CD4-positive, alpha-beta T cell (primary cell): ENCODE data around the gene PLEK. TPM values are rescaled to one million over a fixed set of nuclear protein-coding genes. Genes with fewer than 3 reads are reported as not detected.

Source experiments
- ATAC-seq: fragments of 200-7000 bp; cut with Tn5 transposase; one replicate; pipeline ENCODE4 v1.10.0; 2022; ENCODE audit warnings: mild to moderate bottlenecking; ENCODE audit not compliant: poor library complexity
- CTCF ChIA-PET: fragments of 350-600 bp; sonication (Branson Sonifier 250); formaldehyde crosslinking; loops from one replicate; lab custom pipeline; 2021; ENCODE audit warnings: antibody characterized with exemption, inconsistent platforms; lab: Charles Lee
- POLR2A ChIA-PET: fragments of 350-600 bp; sonication (Branson Sonifier 250); formaldehyde crosslinking; loops from one replicate; lab custom pipeline; 2021; ENCODE audit warnings: antibody characterized with exemption, inconsistent platforms; lab: Charles Lee
- DNase-seq, 14 experiments: peaks; one replicate each; pipeline ENCODE4 v3.0.0-alpha.2; 2013 to 2020; ENCODE audit warnings: mixed read lengths in 2 of 14
- H3K27ac ChIP-seq, 2 donors: one replicate each; pipeline versions ENCODE4 v1.5.1 to v1.7.0; 2013; ENCODE audit warnings: low read length in 2 of 2, low read depth in 1 of 2, mild to moderate bottlenecking in 1 of 2
- H3K27me3 ChIP-seq, 2 experiments: 1 replicate in 1 of 2; 2 replicates in 1 of 2; pipeline versions ENCODE4 v1.6.1 to v1.7.0; 2013; ENCODE audit warnings: low read length in 2 of 2, control low read depth in 1 of 2, mild to moderate bottlenecking in 1 of 2, moderate library complexity in 1 of 2; ENCODE audit not compliant: insufficient read depth in 2 of 2, control insufficient read depth in 1 of 2
- H3K36me3 ChIP-seq: one replicate; pipeline ENCODE4 v1.6.1; 2013; ENCODE audit warnings: low read length, control low read depth; ENCODE audit not compliant: insufficient read depth
- H3K4me1 ChIP-seq: one replicate; pipeline ENCODE4 v1.6.1; 2013; ENCODE audit warnings: low read length, control low read depth; ENCODE audit not compliant: insufficient read depth
- H3K4me3 ChIP-seq: one replicate; pipeline ENCODE4 v1.5.1; 2013; ENCODE audit warnings: mild to moderate bottlenecking, low read length, moderate library complexity
- H3K9me3 ChIP-seq, 2 experiments: 1 replicate in 1 of 2; 2 replicates in 1 of 2; pipeline versions ENCODE4 v1.6.1 to v1.7.0; 2013; ENCODE audit warnings: low read length in 2 of 2, mild to moderate bottlenecking in 2 of 2, control low read depth in 1 of 2, moderate library complexity in 1 of 2; ENCODE audit not compliant: control insufficient read depth in 1 of 2, insufficient read depth in 1 of 2
- H3K27ac Mint-ChIP-seq: one replicate; pipeline ENCODE4 v1.8.0; 2020; ENCODE audit warnings: mixed read lengths
- H3K27me3 Mint-ChIP-seq: one replicate; pipeline ENCODE4 v1.8.0; 2021; ENCODE audit warnings: mixed read lengths
- H3K36me3 Mint-ChIP-seq: one replicate; pipeline ENCODE4 v1.8.0; 2021; ENCODE audit warnings: low read depth, mixed read lengths
- H3K4me1 Mint-ChIP-seq: one replicate; pipeline ENCODE4 v1.8.0; 2021; ENCODE audit warnings: low read depth, mixed read lengths
- H3K4me3 Mint-ChIP-seq: one replicate; pipeline ENCODE4 v1.8.0; 2020; ENCODE audit warnings: mild to moderate bottlenecking, mixed read lengths
- H3K9me3 Mint-ChIP-seq: one replicate; pipeline ENCODE4 v1.8.0; 2020; ENCODE audit warnings: mixed read lengths
- CTCF ChIP-seq: fragments of 200-600 bp; IDR thresholded peaks from one replicate; pipeline ENCODE4 v1.8.0; 2022; ENCODE audit warnings: antibody characterized with exemption, mild to moderate bottlenecking
- intact Hi-C, 2 experiments: fragments of 100-400 bp; cut with DNase I in 1 of 2; cut with micrococcal nuclease in 1 of 2; formaldehyde crosslinking; loops; one replicate each; pipeline versions ENCODE4 v1.15.1 to v1.9.0; 2023 to 2025; cut with DNase I, micrococcal nuclease
- total RNA-seq, 174 experiments: library from RNA in 2 of 174; stranded (reverse) in 2 of 174; gene quantifications; one replicate each; pipeline ENCODE4 v1.2.3 and lab custom pipeline; 2021 to 2026

The PLEK gene
- total RNA-seq, 2 experiments from 2014 or later, result 5.3 to 6.3 TPM

- Histone ChIP-seq H3K36me3 (no peaks in the 10 kb centered on the region), H3K27ac (no peak overlapping the region), H3K27me3 (peaks cover 0 to 11% of the 10 kb centered on the region in 2 experiments), H3K4me1 (no peaks in the 10 kb centered on the region), H3K9me3 (no peaks in the 10 kb centered on the region), H3K4me3 (no peak overlapping the region)
- POLR2A ChIA-PET, result no interaction called here
- no peak for DNase-seq
- Mint-ChIP-seq H3K4me1 (no peaks in the 10 kb centered on the region), H3K9me3 (no peaks in the 10 kb centered on the region), H3K36me3 (no peaks in the 10 kb centered on the region), H3K27ac (no peak overlapping the region), H3K27me3 (peaks cover 41% of the 10 kb centered on the region), H3K4me3 (no peak overlapping the region)
- CTCF ChIA-PET, result no interaction called here
- no peak for ATAC-seq
- no peak for TF ChIP-seq CTCF
- intact Hi-C loops, result no loop called here
Measured at GRCh38 chr2:68340226-68341061, 24.6 kb upstream of the PLEK start.

DNA sequence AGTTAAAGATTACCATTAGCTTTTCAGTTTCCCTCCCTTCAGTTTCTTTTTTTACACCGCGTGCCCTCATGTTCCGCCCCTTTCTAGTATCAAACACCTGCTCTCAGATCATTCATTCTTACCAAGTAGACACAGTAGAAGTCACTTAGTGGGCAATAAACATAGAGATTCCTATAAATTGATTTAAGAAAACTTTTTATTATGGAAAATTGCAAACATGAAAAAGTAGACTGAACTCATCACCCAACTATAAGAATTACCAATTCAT is 24.1 kb upstream of the PLEK start:
- Mint-ChIP-seq H3K27ac (no peak overlapping the region), H3K4me1 (no peaks in the 10 kb centered on the region), H3K4me3 (no peak overlapping the region), H3K36me3 (no peaks in the 10 kb centered on the region), H3K27me3 (peaks cover 44% of the 10 kb centered on the region), H3K9me3 (no peaks in the 10 kb centered on the region)
- Histone ChIP-seq H3K27ac (no peak overlapping the region), H3K4me3 (no peak overlapping the region), H3K27me3 (peaks cover 0 to 14% of the 10 kb centered on the region in 2 experiments), H3K9me3 (no peaks in the 10 kb centered on the region), H3K36me3 (no peaks in the 10 kb centered on the region), H3K4me1 (no peaks in the 10 kb centered on the region)
- no peak for DNase-seq
- no peak for TF ChIP-seq CTCF
- POLR2A ChIA-PET, result no interaction called here
- CTCF ChIA-PET, result no interaction called here
- intact Hi-C loops, result no loop called here
- ATAC-seq, result no peak

DNA sequence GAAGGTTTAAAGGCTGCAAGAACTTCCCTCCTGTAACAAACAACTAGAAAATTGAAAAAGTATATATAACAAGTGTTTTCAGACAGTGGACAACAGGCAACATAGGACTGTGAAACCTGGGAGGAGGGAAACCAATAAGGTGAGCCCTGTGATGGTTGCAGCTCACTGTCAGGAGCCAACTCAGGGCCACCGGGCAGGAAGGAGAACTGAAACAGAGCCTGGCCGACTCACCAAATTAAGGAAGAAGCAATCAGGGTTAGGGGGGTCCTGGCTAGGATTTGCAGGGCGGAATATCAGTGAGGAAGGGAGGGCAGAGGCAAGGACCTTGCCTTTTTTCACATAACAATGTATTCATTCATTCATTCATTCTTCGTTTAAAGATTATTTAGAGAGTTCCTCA is 23.5 kb upstream of the PLEK start:
- intact Hi-C loops, result no loop called here
- Mint-ChIP-seq H3K4me3 (no peak overlapping the region), H3K9me3 (no peaks in the 10 kb centered on the region), H3K36me3 (no peaks in the 10 kb centered on the region), H3K4me1 (no peaks in the 10 kb centered on the region), H3K27ac (no peak overlapping the region), H3K27me3 (peaks cover 50% of the 10 kb centered on the region)
- no peaks in the 10 kb centered on the region for H3K9me3 ChIP-seq
- POLR2A ChIA-PET, result no interaction called here
- H3K4me1 ChIP-seq, result no peaks in the 10 kb centered on the region
- DNase-seq (peak in 1 of 14 experiments; percentile 9), ATAC-seq (no peak)
- H3K27me3 ChIP-seq, result peaks cover 0 to 14% of the 10 kb centered on the region in 2 experiments
- no peak for TF ChIP-seq CTCF
- no peak overlapping the region for H3K4me3 ChIP-seq
- H3K27ac ChIP-seq, result no peak overlapping the region
- CTCF ChIA-PET, result no interaction called here
- no peaks in the 10 kb centered on the region for H3K36me3 ChIP-seq
